Activated CD4-positive, alpha-beta memory T cell treated with anti-CD3 and anti-CD28 coated beads, Interleukin-2, amount 10 ng/mL, durations not matched to agents 7 days and 5 days (primary cell): ENCODE results near the gene STARD9. TPM values are rescaled to one million over a fixed set of nuclear protein-coding genes. Genes with fewer than 3 reads are reported as not detected.

Experiments used
- total RNA-seq, 2 experiments: library from RNA; stranded (reverse); gene quantifications; one replicate each; pipeline ENCODE4 v1.2.3, GENCODE V29; 2021

STARD9 gene
- total RNA-seq, 2 experiments from 2014 or later: 8.2 TPM

Other genes starting within 250 kb of the STARD9 start
- gene CAPN3, start 216.1 kb upstream of the STARD9 start, total RNA-seq: 1 to 10 TPM; 3.7 to 4.4 TPM
- 10 to 100 TPM; 43.6 to 47.8 TPM for gene ZNF106, start 84.5 kb upstream of the STARD9 start, total RNA-seq
- gene SNAP23, start 80.0 kb upstream of the STARD9 start, total RNA-seq: 10 to 100 TPM; 46.0 to 49.1 TPM
- 10 to 100 TPM; 21.2 to 23.5 TPM for gene LRRC57, start 26.8 kb upstream of the STARD9 start, total RNA-seq
- gene HAUS2, start 26.8 kb upstream of the STARD9 start, total RNA-seq: 10 to 100 TPM; 35.1 to 35.8 TPM
- 10 to 100 TPM; 22.1 to 26.2 TPM for gene CDAN1, start 161.5 kb downstream of the STARD9 start, total RNA-seq